Measurements from ENCODE around the gene UGCG.

DNA sequence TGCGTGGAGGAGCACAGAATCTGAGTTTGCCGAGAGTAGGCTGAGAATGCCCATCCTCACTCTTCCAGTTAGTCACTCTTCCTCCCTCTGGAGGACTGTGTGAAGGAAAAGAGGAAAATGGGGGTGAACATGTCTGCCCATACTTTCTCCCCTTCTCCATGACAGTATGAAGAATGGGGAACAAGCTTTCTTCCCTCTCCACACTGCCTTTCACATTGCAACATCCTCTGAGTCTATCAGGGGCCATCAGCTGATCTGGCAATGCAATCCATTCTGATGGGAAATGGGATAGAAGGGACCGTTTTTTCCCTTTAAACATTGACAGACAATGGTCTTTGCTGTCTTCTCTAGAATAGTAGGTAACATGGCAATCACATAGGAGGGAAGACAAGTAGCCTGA, 56.8 kb downstream of the UGCG start:
- TF ChIP-seq, protein P1, sequence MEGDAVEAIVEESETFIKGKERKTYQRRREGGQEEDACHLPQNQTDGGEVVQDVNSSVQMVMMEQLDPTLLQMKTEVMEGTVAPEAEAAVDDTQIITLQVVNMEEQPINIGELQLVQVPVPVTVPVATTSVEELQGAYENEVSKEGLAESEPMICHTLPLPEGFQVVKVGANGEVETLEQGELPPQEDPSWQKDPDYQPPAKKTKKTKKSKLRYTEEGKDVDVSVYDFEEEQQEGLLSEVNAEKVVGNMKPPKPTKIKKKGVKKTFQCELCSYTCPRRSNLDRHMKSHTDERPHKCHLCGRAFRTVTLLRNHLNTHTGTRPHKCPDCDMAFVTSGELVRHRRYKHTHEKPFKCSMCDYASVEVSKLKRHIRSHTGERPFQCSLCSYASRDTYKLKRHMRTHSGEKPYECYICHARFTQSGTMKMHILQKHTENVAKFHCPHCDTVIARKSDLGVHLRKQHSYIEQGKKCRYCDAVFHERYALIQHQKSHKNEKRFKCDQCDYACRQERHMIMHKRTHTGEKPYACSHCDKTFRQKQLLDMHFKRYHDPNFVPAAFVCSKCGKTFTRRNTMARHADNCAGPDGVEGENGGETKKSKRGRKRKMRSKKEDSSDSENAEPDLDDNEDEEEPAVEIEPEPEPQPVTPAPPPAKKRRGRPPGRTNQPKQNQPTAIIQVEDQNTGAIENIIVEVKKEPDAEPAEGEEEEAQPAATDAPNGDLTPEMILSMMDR (conservative IDR thresholded peaks at IDR 0.05): no peak
- no peak for TF ChIP-seq EZH2 (IDR thresholded peaks at IDR 0.05; ENCODE audit: low read depth)

Data from PC-9 (cell line).